GM18907 (cell line): ENCODE results near the gene PPP3CA.
"Not testable (repeated sequence)": the region's sequence is repeated elsewhere in the genome, so short reads cannot be mapped to it uniquely, and the experiment has no call there.

Experiments
- ATAC-seq: cut with Tn5 transposase; IDR thresholded peaks from one replicate; pipeline ENCODE4 v1.9.1; 2021; ENCODE audit warnings: mild to moderate bottlenecking, moderate library complexity; ENCODE audit not compliant: unreplicated experiment

PPP3CA gene

GRCh38 chr4:101115887-101116286 is 231.4 kb downstream of the PPP3CA start:
- no peak for ATAC-seq

GRCh38 chr4:101114936-101115372 is 232.4 kb downstream of the PPP3CA start:
- no peak for ATAC-seq

- peak; percentile 31 for ATAC-seq
These were observed 242.8 kb downstream of the PPP3CA start for GRCh38 chr4:101104312-101105052.

GRCh38 chr4:101103381-101104142 is 243.8 kb downstream of the PPP3CA start:
- peak; percentile 92 for ATAC-seq

- ATAC-seq: no peak
These were observed 245.1 kb downstream of the PPP3CA start for GRCh38 chr4:101102114-101102742.

GRCh38 chr4:101101072-101101471 is 246.3 kb downstream of the PPP3CA start:
- ATAC-seq: no peak

GRCh38 chr4:101098666-101099400 is 248.5 kb downstream of the PPP3CA start:
- ATAC-seq: no peak

- ATAC-seq: not testable (repeated sequence)
These were observed 254.7 kb downstream of the PPP3CA start for GRCh38 chr4:101092609-101093008.

- ATAC-seq: no peak
These were observed 258.2 kb downstream of the PPP3CA start for GRCh38 chr4:101089168-101089567.

GRCh38 chr4:101086801-101087586 is 260.3 kb downstream of the PPP3CA start:
- no peak for ATAC-seq

GRCh38 chr4:101083131-101083530 is 264.2 kb downstream of the PPP3CA start:
- no peak for ATAC-seq

GRCh38 chr4:101081695-101082369 is 265.5 kb downstream of the PPP3CA start:
- ATAC-seq: no peak

GRCh38 chr4:101081166-101081565 is 266.2 kb downstream of the PPP3CA start:
- no peak for ATAC-seq

- no peak for ATAC-seq
These were observed 268.4 kb downstream of the PPP3CA start for GRCh38 chr4:101078950-101079349.

- ATAC-seq: no peak
These were observed 271.3 kb downstream of the PPP3CA start for GRCh38 chr4:101076032-101076431.

- ATAC-seq: no peak
These were observed 271.8 kb downstream of the PPP3CA start for GRCh38 chr4:101075536-101075935.

GRCh38 chr4:101074326-101074725 is 273.0 kb downstream of the PPP3CA start:
- no peak for ATAC-seq

GRCh38 chr4:101071241-101071640 is 276.1 kb downstream of the PPP3CA start:
- no peak for ATAC-seq

- ATAC-seq: no peak
These were observed 279.2 kb downstream of the PPP3CA start for GRCh38 chr4:101068115-101068514.

- ATAC-seq: no peak
These were observed 279.9 kb downstream of the PPP3CA start for GRCh38 chr4:101067383-101067782.
